Transverse colon (tissue), 4 donors: Measurements from ENCODE around the gene UHRF2. TPM values are rescaled to one million over a fixed set of nuclear protein-coding genes. Genes with fewer than 3 reads are reported as not detected.

Experiments
- DNase-seq: peaks from one replicate; pipeline ENCODE4 v3.0.0-alpha.2; 2019
- H3K27ac ChIP-seq, 4 donors: fragments of 200-600 bp; sonication (generic); 2 replicates each; pipeline ENCODE4 v1.5.1; 2016 to 2018; ENCODE audit warnings: inconsistent platforms in 4 of 4
- H3K27me3 ChIP-seq: fragments of 200-600 bp; sonication (generic); 2 replicates; pipeline ENCODE4 v1.5.1; 2017; ENCODE audit warnings: inconsistent platforms
- H3K36me3 ChIP-seq, 4 donors: fragments of 200-600 bp; sonication (generic); 2 replicates each; pipeline ENCODE4 v1.5.1; 2017 to 2019; ENCODE audit warnings: inconsistent platforms in 4 of 4
- H3K4me1 ChIP-seq, 4 donors: fragments of 200-600 bp; sonication (generic); 2 replicates each; pipeline ENCODE4 v1.5.1; 2017 to 2020; ENCODE audit warnings: inconsistent platforms in 4 of 4
- H3K4me3 ChIP-seq, 4 donors: fragments of 200-600 bp; sonication (generic); 1 replicate in 1 of 4; 2 replicates in 3 of 4; pipeline versions ENCODE4 v1.5.1 to v1.6.1; 2017 to 2019; ENCODE audit warnings: inconsistent platforms in 4 of 4
- H3K9me3 ChIP-seq, 2 donors: fragments of 200-600 bp; sonication (generic); 2 replicates each; pipeline ENCODE4 v1.5.1; 2017 to 2019; ENCODE audit warnings: inconsistent platforms in 2 of 2
- CTCF ChIP-seq, 5 experiments: fragments of 200-600 bp in 3 of 5; fragments of 450-650 bp in 2 of 5; sonication (generic) in 3 of 5; IDR thresholded peaks; 1 replicate in 2 of 5; 2 replicates in 3 of 5; pipeline ENCODE4 v1.5.1; 2016 to 2017; ENCODE audit warnings: antibody characterized with exemption in 5 of 5, inconsistent platforms in 3 of 5, mild to moderate bottlenecking in 2 of 5, moderate library complexity in 1 of 5
- EP300 ChIP-seq: sonication (generic); formaldehyde crosslinking; IDR thresholded peaks from one replicate; pipeline ENCODE4 v1.6.1; 2017; ENCODE audit warnings: antibody characterized with exemption, low read depth
- POLR2A ChIP-seq: fragments of 450-650 bp; IDR thresholded peaks from one replicate; pipeline ENCODE4 v1.6.1; 2016; ENCODE audit warnings: antibody characterized with exemption, mild to moderate bottlenecking, moderate library complexity
- POLR2AphosphoS5 ChIP-seq, 3 donors: sonication (generic); formaldehyde crosslinking; IDR thresholded peaks; one replicate each; pipeline ENCODE4 v1.6.1; 2016; ENCODE audit warnings: antibody characterized with exemption in 3 of 3
- WGBS, 2 donors: methylation state at CpG; one replicate each; pipeline ENCODE4 v1.1.5; 2018; ENCODE audit warnings: low coverage in 1 of 2; 5-methylcytosine and 5-hydroxymethylcytosine counted together
- in situ Hi-C, 4 donors: fragments of 200-750 bp; cut with MboI; loops; one replicate each; pipeline versions ENCODE4 v1.15.0 to v1.15.1; 2017; ENCODE audit warnings: low sequenced_read_pairs in 3 of 4, low pct_ligation_motif_present in 1 of 4, low pct_unique_long_range_greater_than_20kb in 1 of 4
- intact Hi-C: fragments of 100-400 bp; cut with DNase I; formaldehyde crosslinking; loops from one replicate; pipeline ENCODE4 v1.15.1; 2023; ENCODE audit warnings: low total_unique reads
- total RNA-seq, 4 donors: library from RNA; depleted of rRNA; stranded (reverse); fragments of >200 nt; gene quantifications; one replicate each; pipeline ENCODE4 v1.1.0, GENCODE V29; 2016

Gene UHRF2
- total RNA-seq, 4 donors from 2014 or later: 40.8 to 64.0 (median 51.4) TPM

- 47 to 51% methylated on average over 3 of the region's 3 CpGs for WGBS, 2 donors
- intact Hi-C loops: no loop called here
- peaks cover 8 to 39% (median 16%) of the 10 kb centered on the region in 4 donors for H3K4me1 ChIP-seq
These were observed 4.2 kb downstream of the UHRF2 start for GRCh38 chr9:6417186-6417585.

DNA sequence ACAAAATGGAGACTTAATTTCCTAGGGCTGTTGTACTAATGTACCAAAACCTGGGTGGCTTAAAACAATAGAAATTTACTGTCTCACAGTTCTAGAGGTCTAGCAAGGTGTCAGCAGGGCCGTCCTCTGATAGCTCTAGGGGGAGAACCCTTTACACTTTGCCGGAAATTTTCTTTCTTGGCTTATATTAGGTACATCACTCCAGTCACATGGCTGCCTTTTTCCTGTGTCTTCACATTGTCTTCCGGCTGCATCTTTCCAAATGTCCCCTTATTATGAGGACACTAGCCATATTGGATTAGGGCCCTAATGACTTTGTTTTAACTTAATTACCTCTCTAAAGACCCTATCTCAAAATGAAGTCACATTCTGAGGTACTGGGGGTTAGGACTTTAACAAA lies 5.8 kb downstream of the UHRF2 start:
- Histone ChIP-seq H3K4me1 (peaks cover 8 to 36% (median 14%) of the 10 kb centered on the region in 4 donors), H3K27me3 (no peaks in the 10 kb centered on the region), H3K4me3 (no peak overlapping the region), H3K27ac (no peak overlapping the region), H3K9me3 (no peaks in the 10 kb centered on the region), H3K36me3 (no peaks in the 10 kb centered on the region)
- TF ChIP-seq CTCF (IDR thresholded peaks at IDR 0.05) (no peak), POLR2A (no peak), POLR2AphosphoS5 (IDR thresholded peaks at IDR 0.05) (no peak), EP300 (no peak)
- 67 to 79% methylated on average over 3 of the region's 3 CpGs for WGBS, 2 donors
- intact Hi-C loops: no loop called here
- no peak for DNase-seq
- in situ Hi-C loops: no loop called here

More at GRCh38 chr9:6417186-6417585, 4.2 kb downstream of the UHRF2 start:
- DNase-seq: no peak
- Histone ChIP-seq H3K4me3 (no peak overlapping the region), H3K27me3 (no peaks in the 10 kb centered on the region), H3K36me3 (no peaks in the 10 kb centered on the region), H3K27ac (no peak overlapping the region), H3K9me3 (no peaks in the 10 kb centered on the region)
- in situ Hi-C loops: no loop called here
- no peak for TF ChIP-seq CTCF (IDR thresholded peaks at IDR 0.05)
- no peak for TF ChIP-seq POLR2A
- TF ChIP-seq POLR2AphosphoS5 (IDR thresholded peaks at IDR 0.05): no peak
- no peak for TF ChIP-seq EP300

- H3K9me3 ChIP-seq: no peaks in the 10 kb centered on the region
- no peaks in the 10 kb centered on the region for H3K36me3 ChIP-seq
- in situ Hi-C loops (no loop called here), intact Hi-C loops (no loop called here)
- H3K4me3 ChIP-seq: no peak overlapping the region
- WGBS, 2 donors: 54% methylated on average over 1 of the region's 1 CpG; no CpG with 5 or more reads in 1 of the 2 donors
- DNase-seq: no peak
- TF ChIP-seq CTCF (IDR thresholded peaks at IDR 0.05) (no peak), EP300 (no peak), POLR2AphosphoS5 (IDR thresholded peaks at IDR 0.05) (no peak), POLR2A (no peak)
- H3K4me1 ChIP-seq: peaks cover 0 to 28% (median 4%) of the 10 kb centered on the region in 4 donors
- H3K27ac ChIP-seq: no peak overlapping the region
- H3K27me3 ChIP-seq: no peaks in the 10 kb centered on the region
These were observed 11.9 kb downstream of the UHRF2 start for GRCh38 chr9:6424940-6425339.

- H3K27ac ChIP-seq: no peak overlapping the region
- no peak overlapping the region for H3K4me3 ChIP-seq
- H3K9me3 ChIP-seq: no peaks in the 10 kb centered on the region
- 84% methylated on average over 2 of the region's 2 CpGs; no CpG with 5 or more reads in 1 of the 2 donors for WGBS, 2 donors
- peaks cover 0 to 38% (median 4%) of the 10 kb centered on the region in 4 donors for H3K4me1 ChIP-seq
- H3K27me3 ChIP-seq: no peaks in the 10 kb centered on the region
- TF ChIP-seq EP300 (no peak), CTCF (IDR thresholded peaks at IDR 0.05) (no peak), POLR2AphosphoS5 (IDR thresholded peaks at IDR 0.05) (no peak), POLR2A (no peak)
- intact Hi-C loops (no loop called here), in situ Hi-C loops (no loop called here)
- no peaks in the 10 kb centered on the region for H3K36me3 ChIP-seq
- no peak for DNase-seq
These were observed 13.1 kb downstream of the UHRF2 start for GRCh38 chr9:6426117-6426516.
